OCI-LY1 (cell line): ENCODE results near the gene XRN2.

Source experiments
- H2AFZ ChIP-seq: fragments of 200-600 bp; sonication (generic), shearing (Covaris generic); 2 replicates; pipeline ENCODE4 v1.6.0; 2014; ENCODE audit warnings: antibody characterized with exemption, mild to moderate bottlenecking, low read length
- H3F3A ChIP-seq: fragments of 200-600 bp; sonication (generic), shearing (Covaris generic); 2 replicates; pipeline ENCODE4 v1.6.0; 2014; ENCODE audit warnings: mild to moderate bottlenecking, antibody characterized with exemption, low read length, moderate library complexity; ENCODE audit not compliant: insufficient read depth
- H3K27ac ChIP-seq: fragments of 200-600 bp; sonication (generic); 2 replicates; pipeline ENCODE4 v1.5.1; 2014; ENCODE audit warnings: low read length, mixed run types, mild to moderate bottlenecking, low read depth; ENCODE audit not compliant: poor library complexity, severe bottlenecking
- H3K27me3 ChIP-seq: fragments of 200-600 bp; sonication (generic); 2 replicates; pipeline ENCODE4 v1.6.0; 2014; ENCODE audit warnings: antibody characterized with exemption, mild to moderate bottlenecking, low read length, moderate library complexity; ENCODE audit not compliant: insufficient read depth
- H3K36me3 ChIP-seq: fragments of 200-600 bp; sonication (generic); 2 replicates; pipeline ENCODE4 v1.6.1; 2014; ENCODE audit warnings: mild to moderate bottlenecking, antibody characterized with exemption, low read length, moderate library complexity, mixed read lengths; ENCODE audit not compliant: insufficient read depth
- H3K4me1 ChIP-seq: fragments of 200-600 bp; sonication (generic); 2 replicates; pipeline ENCODE4 v1.5.1; 2014; ENCODE audit warnings: mild to moderate bottlenecking, low read length, moderate library complexity; ENCODE audit not compliant: insufficient read depth, severe bottlenecking
- H3K4me2 ChIP-seq: fragments of 200-600 bp; sonication (generic), shearing (Covaris generic); 2 replicates; pipeline ENCODE4 v1.6.1; 2014; ENCODE audit warnings: low read length
- H3K4me3 ChIP-seq: fragments of 200-600 bp; sonication (generic); 2 replicates; pipeline ENCODE4 v1.5.1; 2014; ENCODE audit warnings: low read length, low read depth, mild to moderate bottlenecking, mixed read lengths; ENCODE audit not compliant: poor library complexity, severe bottlenecking
- H3K79me2 ChIP-seq: fragments of 200-600 bp; shearing (Covaris generic); 2 replicates; pipeline ENCODE4 v1.6.1; 2016; ENCODE audit warnings: mixed run types, low read length, mixed read lengths; ENCODE audit not compliant: insufficient read depth
- H3K9ac ChIP-seq: fragments of 200-600 bp; sonication (generic), shearing (Covaris generic); 2 replicates; pipeline ENCODE4 v1.6.1; 2014; ENCODE audit warnings: mild to moderate bottlenecking, low read length, mixed read lengths
- H3K9me2 ChIP-seq: fragments of 200-600 bp; sonication (generic), shearing (Covaris generic); 2 replicates; pipeline ENCODE4 v1.6.1; 2014; ENCODE audit warnings: low read depth, mild to moderate bottlenecking, low read length, mixed read lengths
- H3K9me3 ChIP-seq: fragments of 200-600 bp; shearing (Covaris generic); 2 replicates; pipeline ENCODE4 v1.6.1; 2014; ENCODE audit warnings: low read length, mixed read lengths
- H4K20me1 ChIP-seq: fragments of 200-600 bp; sonication (generic), shearing (Covaris generic); 2 replicates; pipeline ENCODE4 v1.6.0; 2016; ENCODE audit warnings: mild to moderate bottlenecking, low read length; ENCODE audit not compliant: insufficient read depth
- EZH2 ChIP-seq: fragments of 200-600 bp; sonication (generic), shearing (Covaris generic); IDR thresholded peaks from 2 replicates; pipeline ENCODE4 v1.8.0; 2017; ENCODE audit warnings: borderline replicate concordance, mixed run types, mild to moderate bottlenecking, antibody characterized with exemption, low read length, moderate library complexity, mixed read lengths
- TF ChIP-seq, protein P1 (sequence below): fragments of 200-600 bp; sonication (generic), shearing (Covaris generic); IDR thresholded peaks from 2 replicates; pipeline ENCODE4 v1.5.1; 2017; ENCODE audit warnings: mild to moderate bottlenecking, antibody characterized with exemption, low read length, moderate library complexity, mixed read lengths

The XRN2 gene

DNA sequence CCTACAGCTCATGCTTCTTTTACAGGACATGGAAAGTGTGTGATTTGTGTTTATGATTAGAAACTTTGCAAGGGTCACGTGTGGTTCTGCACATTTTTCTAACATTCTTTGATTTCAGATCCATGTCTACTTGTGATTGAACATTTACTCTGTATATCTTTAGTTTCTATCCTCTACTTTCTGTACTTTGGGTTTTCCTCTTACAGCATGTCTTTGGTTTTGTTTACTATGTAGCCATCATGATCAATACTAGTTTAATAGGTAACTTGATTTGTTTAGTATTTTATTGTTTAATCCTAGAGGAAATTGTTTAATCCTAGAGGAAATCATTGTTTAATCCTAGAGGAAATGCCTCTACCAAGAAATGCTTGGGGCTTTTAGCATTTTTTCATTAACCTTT, 41.8 kb downstream of the XRN2 start:
- Histone ChIP-seq H3F3A (no peaks in the 10 kb centered on the region), H3K9me3 (no peaks in the 10 kb centered on the region), H3K27me3 (no peaks in the 10 kb centered on the region), H3K9me2 (no peaks in the 10 kb centered on the region), H3K36me3 (peaks cover 70% of the 10 kb centered on the region), H3K4me2 (no peak overlapping the region), H2AFZ (no peak overlapping the region), H3K9ac (no peak overlapping the region), H3K4me1 (no peaks in the 10 kb centered on the region), H4K20me1 (no peaks in the 10 kb centered on the region), H3K79me2 (no peaks in the 10 kb centered on the region), H3K4me3 (no peak overlapping the region), H3K27ac (no peak overlapping the region)
- no peak for TF ChIP-seq EZH2
- TF ChIP-seq, protein P1, sequence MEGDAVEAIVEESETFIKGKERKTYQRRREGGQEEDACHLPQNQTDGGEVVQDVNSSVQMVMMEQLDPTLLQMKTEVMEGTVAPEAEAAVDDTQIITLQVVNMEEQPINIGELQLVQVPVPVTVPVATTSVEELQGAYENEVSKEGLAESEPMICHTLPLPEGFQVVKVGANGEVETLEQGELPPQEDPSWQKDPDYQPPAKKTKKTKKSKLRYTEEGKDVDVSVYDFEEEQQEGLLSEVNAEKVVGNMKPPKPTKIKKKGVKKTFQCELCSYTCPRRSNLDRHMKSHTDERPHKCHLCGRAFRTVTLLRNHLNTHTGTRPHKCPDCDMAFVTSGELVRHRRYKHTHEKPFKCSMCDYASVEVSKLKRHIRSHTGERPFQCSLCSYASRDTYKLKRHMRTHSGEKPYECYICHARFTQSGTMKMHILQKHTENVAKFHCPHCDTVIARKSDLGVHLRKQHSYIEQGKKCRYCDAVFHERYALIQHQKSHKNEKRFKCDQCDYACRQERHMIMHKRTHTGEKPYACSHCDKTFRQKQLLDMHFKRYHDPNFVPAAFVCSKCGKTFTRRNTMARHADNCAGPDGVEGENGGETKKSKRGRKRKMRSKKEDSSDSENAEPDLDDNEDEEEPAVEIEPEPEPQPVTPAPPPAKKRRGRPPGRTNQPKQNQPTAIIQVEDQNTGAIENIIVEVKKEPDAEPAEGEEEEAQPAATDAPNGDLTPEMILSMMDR, result no peak

DNA sequence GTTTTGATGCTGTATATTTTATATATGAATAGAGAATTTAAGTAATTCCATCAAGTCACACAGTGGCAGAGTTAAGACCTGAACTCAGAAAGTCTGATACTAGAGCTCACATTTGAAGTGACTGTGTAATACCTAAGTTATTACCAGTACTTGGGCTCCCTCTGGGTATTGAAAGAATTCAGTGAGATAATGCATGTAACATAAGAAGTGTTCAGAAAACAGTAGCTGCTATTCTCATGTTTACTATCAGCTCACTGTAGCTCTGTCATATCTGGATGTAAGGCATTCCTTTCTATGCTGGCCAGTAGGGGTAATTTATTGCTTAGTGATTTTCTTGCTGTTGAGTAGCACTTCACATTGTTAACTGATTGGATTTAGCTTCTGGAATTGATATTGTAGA, 49.6 kb downstream of the XRN2 start:
- Histone ChIP-seq H3K4me2 (no peak overlapping the region), H3F3A (peaks cover 5% of the 10 kb centered on the region; the same call in 1 of the 2 replicates), H3K9me3 (no peaks in the 10 kb centered on the region), H3K4me1 (no peaks in the 10 kb centered on the region), H3K9ac (no peak overlapping the region), H3K36me3 (peaks cover 48% of the 10 kb centered on the region), H3K4me3 (no peak overlapping the region), H3K9me2 (no peaks in the 10 kb centered on the region), H3K27ac (no peak overlapping the region), H4K20me1 (no peaks in the 10 kb centered on the region), H2AFZ (no peak overlapping the region), H3K27me3 (no peaks in the 10 kb centered on the region), H3K79me2 (no peaks in the 10 kb centered on the region)
- TF ChIP-seq, protein P1, result no peak
- no peak for TF ChIP-seq EZH2

DNA sequence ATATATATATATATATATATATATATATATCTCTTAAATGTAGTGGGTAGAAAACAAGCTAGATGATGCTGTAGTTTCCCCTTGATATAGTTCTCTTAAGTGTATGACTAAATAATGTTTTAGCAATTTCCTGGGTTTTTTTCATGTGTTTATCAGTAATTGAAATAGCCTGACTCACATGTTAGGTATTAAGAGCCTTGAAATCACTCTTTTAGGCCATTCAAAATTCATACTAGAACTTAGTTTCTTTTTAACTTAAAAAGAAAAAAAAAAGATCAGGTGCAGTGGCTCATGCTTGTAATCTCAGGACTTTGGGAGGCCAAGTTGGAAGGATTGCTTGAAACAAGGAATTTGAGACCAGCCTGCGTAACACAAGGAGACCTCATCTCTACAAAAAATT, 50.1 kb downstream of the XRN2 start:
- Histone ChIP-seq H3K79me2 (no peaks in the 10 kb centered on the region), H3K36me3 (peaks cover 47% of the 10 kb centered on the region), H3F3A (peaks cover 5% of the 10 kb centered on the region; the same call in 1 of the 2 replicates), H3K4me1 (no peaks in the 10 kb centered on the region), H3K9ac (no peak overlapping the region), H2AFZ (no peak overlapping the region), H3K9me3 (no peaks in the 10 kb centered on the region), H3K4me2 (no peak overlapping the region), H4K20me1 (no peaks in the 10 kb centered on the region), H3K27me3 (no peaks in the 10 kb centered on the region), H3K27ac (no peak overlapping the region), H3K9me2 (no peaks in the 10 kb centered on the region), H3K4me3 (no peak overlapping the region)
- TF ChIP-seq, protein P1, result no peak
- TF ChIP-seq EZH2, result no peak
